Mesendoderm (in vitro differentiated cells): ENCODE results near the gene QSOX2.
A peak's percentile ranks its signal among the peaks of the same experiment; 100 is the strongest.

ENCODE experiments used
- DNase-seq: peaks from one replicate; pipeline ENCODE4 v3.0.0; 2013
- H2AK5ac ChIP-seq: 2 replicates; pipeline ENCODE4 v1.6.1; 2013; ENCODE audit warnings: low read length, inconsistent platforms
- H2BK120ac ChIP-seq: 2 replicates; pipeline ENCODE4 v1.6.1; 2013; ENCODE audit warnings: low read depth, mild to moderate bottlenecking, low read length, moderate library complexity, mixed read lengths
- H2BK15ac ChIP-seq: replicated peaks from 2 replicates; pipeline ENCODE4 v1.6.1; 2013; ENCODE audit warnings: low read depth, mild to moderate bottlenecking, moderate library complexity
- H2BK5ac ChIP-seq: 2 replicates; pipeline ENCODE4 v1.6.1; 2013; ENCODE audit warnings: low read length, inconsistent platforms
- H3K18ac ChIP-seq: 2 replicates; pipeline ENCODE4 v1.6.1; 2013; ENCODE audit warnings: mild to moderate bottlenecking, low read length, mixed read lengths
- H3K23ac ChIP-seq: one replicate; pipeline ENCODE4 v1.6.1; 2013; ENCODE audit warnings: low read length
- H3K27ac ChIP-seq: 2 replicates; pipeline ENCODE4 v1.5.1; 2013; ENCODE audit warnings: low read depth, mild to moderate bottlenecking, inconsistent platforms, low read length, moderate library complexity
- H3K27me3 ChIP-seq: 2 replicates; pipeline ENCODE4 v1.6.1; 2013; ENCODE audit warnings: low read length, control low read depth, mild to moderate bottlenecking, inconsistent platforms; ENCODE audit not compliant: insufficient read depth, poor library complexity
- H3K36me3 ChIP-seq: 2 replicates; pipeline ENCODE4 v1.6.1; 2013; ENCODE audit warnings: low read length, inconsistent platforms; ENCODE audit not compliant: control insufficient read depth, insufficient read depth
- H3K4ac ChIP-seq: one replicate; pipeline ENCODE4 v1.6.1; 2013; ENCODE audit warnings: low read depth, mild to moderate bottlenecking, low read length, moderate library complexity
- H3K4me1 ChIP-seq: 2 replicates; pipeline ENCODE4 v1.6.1; 2013; ENCODE audit warnings: low read depth, low read length, inconsistent platforms; ENCODE audit not compliant: control insufficient read depth
- H3K4me2 ChIP-seq: 2 replicates; pipeline ENCODE4 v1.6.1; 2013; ENCODE audit warnings: low read length
- H3K4me3 ChIP-seq: 2 replicates; pipeline ENCODE4 v1.5.1; 2013; ENCODE audit warnings: mild to moderate bottlenecking, low read length
- H3K56ac ChIP-seq: one replicate; pipeline ENCODE4 v1.6.1; 2013; ENCODE audit warnings: low read length
- H3K79me1 ChIP-seq: 2 replicates; pipeline ENCODE4 v1.6.1; 2013; ENCODE audit warnings: low read length, inconsistent platforms
- H3K79me2 ChIP-seq: 2 replicates; pipeline ENCODE4 v1.6.1; 2013; ENCODE audit warnings: mild to moderate bottlenecking, low read length; ENCODE audit not compliant: control insufficient read depth, insufficient read depth
- H3K9ac ChIP-seq: 2 replicates; pipeline ENCODE4 v1.6.1; 2013; ENCODE audit warnings: low read length, inconsistent platforms
- H4K5ac ChIP-seq: one replicate; pipeline ENCODE4 v1.6.1; 2013; ENCODE audit warnings: low read length
- H4K8ac ChIP-seq: one replicate; pipeline ENCODE4 v1.6.1; 2013; ENCODE audit warnings: low read depth, mild to moderate bottlenecking, control low read depth, low read length, moderate library complexity
- WGBS: extraction: QIAGEN DNeasy Blood & Tissue Kit; methylation state at CpG from one replicate; pipeline ENCODE4 v1.1.7; 2013; ENCODE audit warnings: low lambda C conversion rate, missing lambda C conversion rate; ENCODE audit not compliant: insufficient coverage; ENCODE audit errors: extremely low coverage; 5-methylcytosine and 5-hydroxymethylcytosine counted together

Gene QSOX2

GRCh38 chr9:136283291-136284235 is 38.0 kb upstream of the QSOX2 start:
- Histone ChIP-seq H3K9ac (peak overlapping the region; percentile 10), H3K56ac (no peak overlapping the region), H2AK5ac (no peak overlapping the region), H3K36me3 (no peaks in the 10 kb centered on the region), H2BK5ac (no peak overlapping the region), H4K5ac (no peak overlapping the region), H3K27me3 (no peaks in the 10 kb centered on the region), H3K4me3 (no peak overlapping the region), H3K27ac (no peak overlapping the region), H2BK120ac (no peak overlapping the region), H4K8ac (no peak overlapping the region), H3K79me1 (no peaks in the 10 kb centered on the region), H3K4ac (no peak overlapping the region), H3K23ac (no peak overlapping the region), H3K79me2 (no peaks in the 10 kb centered on the region), H3K18ac (no peak overlapping the region), H3K4me2 (no peak overlapping the region), H2BK15ac (no peak overlapping the region), H3K4me1 (no peaks in the 10 kb centered on the region)
- DNase-seq: peak; percentile 79
- WGBS: no CpG with 5 or more reads among the region's 32 CpGs

GRCh38 chr9:136282272-136282861 is 36.8 kb upstream of the QSOX2 start:
- no peaks in the 10 kb centered on the region for H3K4me1 ChIP-seq
- no CpG with 5 or more reads among the region's 14 CpGs for WGBS
- no peak overlapping the region for H2BK15ac ChIP-seq
- no peak overlapping the region for H3K9ac ChIP-seq
- H3K27ac ChIP-seq: no peak overlapping the region
- H3K79me1 ChIP-seq: no peaks in the 10 kb centered on the region
- no peak overlapping the region for H3K56ac ChIP-seq
- H3K36me3 ChIP-seq: no peaks in the 10 kb centered on the region
- no peak overlapping the region for H3K4ac ChIP-seq
- H2BK120ac ChIP-seq: no peak overlapping the region
- no peak overlapping the region for H2BK5ac ChIP-seq
- H3K4me3 ChIP-seq: no peak overlapping the region
- H4K8ac ChIP-seq: no peak overlapping the region
- H2AK5ac ChIP-seq: no peak overlapping the region
- H3K23ac ChIP-seq: no peak overlapping the region
- no peaks in the 10 kb centered on the region for H3K79me2 ChIP-seq
- no peak for DNase-seq
- H3K4me2 ChIP-seq: no peak overlapping the region
- no peak overlapping the region for H4K5ac ChIP-seq
- H3K27me3 ChIP-seq: no peaks in the 10 kb centered on the region
- H3K18ac ChIP-seq: no peak overlapping the region

GRCh38 chr9:136281421-136282271 is 36.0 kb upstream of the QSOX2 start:
- Histone ChIP-seq H4K8ac (no peak overlapping the region), H3K9ac (no peak overlapping the region), H3K79me2 (no peaks in the 10 kb centered on the region), H2BK15ac (no peak overlapping the region), H3K27me3 (no peaks in the 10 kb centered on the region), H3K36me3 (no peaks in the 10 kb centered on the region), H2BK5ac (no peak overlapping the region), H3K79me1 (no peaks in the 10 kb centered on the region), H3K23ac (no peak overlapping the region), H4K5ac (no peak overlapping the region), H3K18ac (no peak overlapping the region), H3K4me1 (no peaks in the 10 kb centered on the region), H2AK5ac (no peak overlapping the region), H2BK120ac (no peak overlapping the region), H3K27ac (no peak overlapping the region), H3K4ac (no peak overlapping the region), H3K4me3 (no peak overlapping the region), H3K56ac (no peak overlapping the region), H3K4me2 (no peak overlapping the region)
- no CpG with 5 or more reads among the region's 39 CpGs for WGBS
- no peak for DNase-seq

GRCh38 chr9:136280535-136281315 is 35.1 kb upstream of the QSOX2 start:
- H2BK5ac ChIP-seq: no peak overlapping the region
- H2BK15ac ChIP-seq: no peak overlapping the region
- no peak overlapping the region for H3K23ac ChIP-seq
- no peak overlapping the region for H2AK5ac ChIP-seq
- no CpG with 5 or more reads among the region's 16 CpGs for WGBS
- no peak overlapping the region for H3K4me3 ChIP-seq
- no peak overlapping the region for H3K4ac ChIP-seq
- H3K9ac ChIP-seq: no peak overlapping the region
- H3K27me3 ChIP-seq: no peaks in the 10 kb centered on the region
- H3K4me1 ChIP-seq: no peaks in the 10 kb centered on the region
- no peak overlapping the region for H3K4me2 ChIP-seq
- H3K18ac ChIP-seq: no peak overlapping the region
- H3K79me1 ChIP-seq: no peaks in the 10 kb centered on the region
- H3K56ac ChIP-seq: no peak overlapping the region
- H4K8ac ChIP-seq: no peak overlapping the region
- no peaks in the 10 kb centered on the region for H3K79me2 ChIP-seq
- no peak overlapping the region for H3K27ac ChIP-seq
- DNase-seq: no peak
- no peak overlapping the region for H4K5ac ChIP-seq
- no peaks in the 10 kb centered on the region for H3K36me3 ChIP-seq
- H2BK120ac ChIP-seq: no peak overlapping the region

- H3K79me1 ChIP-seq: no peaks in the 10 kb centered on the region
- no peak overlapping the region for H3K27ac ChIP-seq
- no peaks in the 10 kb centered on the region for H3K79me2 ChIP-seq
- no peak overlapping the region for H2BK5ac ChIP-seq
- H3K23ac ChIP-seq: no peak overlapping the region
- no peak overlapping the region for H3K56ac ChIP-seq
- H3K4me2 ChIP-seq: no peak overlapping the region
- no peak overlapping the region for H3K4ac ChIP-seq
- whole genome bisulfite sequencing: no CpG with 5 or more reads among the region's 6 CpGs
- no peak overlapping the region for H3K4me3 ChIP-seq
- no peak overlapping the region for H2BK120ac ChIP-seq
- H3K27me3 ChIP-seq: no peaks in the 10 kb centered on the region
- H4K5ac ChIP-seq: no peak overlapping the region
- H4K8ac ChIP-seq: no peak overlapping the region
- no peaks in the 10 kb centered on the region for H3K4me1 ChIP-seq
- H2BK15ac ChIP-seq: no peak overlapping the region
- no peak overlapping the region for H3K9ac ChIP-seq
- H2AK5ac ChIP-seq: no peak overlapping the region
- no peaks in the 10 kb centered on the region for H3K36me3 ChIP-seq
- no peak for DNase-seq
- no peak overlapping the region for H3K18ac ChIP-seq
Measured at GRCh38 chr9:136279471-136279870, 33.9 kb upstream of the QSOX2 start.
